Measurements from ENCODE around the gene SLC10A7. TPM values are rescaled to one million over a fixed set of nuclear protein-coding genes. Genes with fewer than 3 reads are reported as not detected.
A peak's percentile ranks its signal among the peaks of the same experiment; 100 is the strongest.

The SLC10A7 gene
- total and polyA plus RNA-seq, 2 donors (not counting 1 experiment from before 2014, with no cell fraction given) = 7.4 to 12.6 TPM

GRCh38 chr4:146282657-146283056, 239.1 kb downstream of the SLC10A7 start:
- Histone ChIP-seq H3K27me3 (ENCODE audit: control insufficient read depth, insufficient read depth, low read length) (no peaks in the 10 kb centered on the region), H3K9me3 (ENCODE audit: control insufficient read depth, insufficient read depth, low read depth, low read length) (no peaks in the 10 kb centered on the region), H2AFZ (ENCODE audit: low read length) (no peak overlapping the region), H3K79me2 (ENCODE audit: control insufficient read depth, insufficient read depth, low read length) (no peaks in the 10 kb centered on the region), H3K4me3 (replicated peaks in 1 of 4; ENCODE audit: control extremely low read depth in 1 of 4, insufficient read depth in 1 of 4, low read depth in 3 of 4, low read length in 4 of 4) (no peak overlapping the region), H3K36me3 (ENCODE audit: control insufficient read depth, insufficient read depth, low read length) (no peaks in the 10 kb centered on the region), H3K27ac (ENCODE audit: insufficient read depth, low read length) (no peak overlapping the region), H3K9ac (ENCODE audit: insufficient read depth, low read length) (no peak overlapping the region), H3K4me1 (ENCODE audit: control insufficient read depth, extremely low read depth, insufficient read depth, low read length) (no peaks in the 10 kb centered on the region), H3K4me2 (ENCODE audit: extremely low read depth, insufficient read depth, low read length) (no peak overlapping the region), H4K20me1 (ENCODE audit: control insufficient read depth, extremely low read depth, insufficient read depth, low read length) (no peaks in the 10 kb centered on the region)
- DNase-seq (ENCODE audit: low read depth in 2 of 2) = no peak
- TF ChIP-seq EZH2 (IDR thresholded peaks at IDR 0.05; ENCODE audit: low read length, missing control alignments) (no peak), CTCF (conservative IDR thresholded peaks at IDR 0.05 in 1 of 2, IDR thresholded peaks at IDR 0.05 in 1 of 2; ENCODE audit: low read depth in 1 of 2, low read length in 2 of 2) (no peak)

GRCh38 chr4:146278986-146279385, 242.8 kb downstream of the SLC10A7 start:
- H3K9ac ChIP-seq (ENCODE audit: insufficient read depth, low read length) = no peak overlapping the region
- H3K4me3 ChIP-seq (replicated peaks in 1 of 4; ENCODE audit: control extremely low read depth in 1 of 4, insufficient read depth in 1 of 4, low read depth in 3 of 4, low read length in 4 of 4) = no peak overlapping the region
- TF ChIP-seq EZH2 (IDR thresholded peaks at IDR 0.05; ENCODE audit: low read length, missing control alignments) (no peak), CTCF (conservative IDR thresholded peaks at IDR 0.05 in 1 of 2, IDR thresholded peaks at IDR 0.05 in 1 of 2; ENCODE audit: low read depth in 1 of 2, low read length in 2 of 2) (no peak)
- no peaks in the 10 kb centered on the region for H3K27me3 ChIP-seq (ENCODE audit: control insufficient read depth, insufficient read depth, low read length)
- H4K20me1 ChIP-seq (ENCODE audit: control insufficient read depth, extremely low read depth, insufficient read depth, low read length) = no peaks in the 10 kb centered on the region
- no peaks in the 10 kb centered on the region for H3K4me1 ChIP-seq (ENCODE audit: control insufficient read depth, extremely low read depth, insufficient read depth, low read length)
- H3K36me3 ChIP-seq (ENCODE audit: control insufficient read depth, insufficient read depth, low read length) = no peaks in the 10 kb centered on the region
- H2AFZ ChIP-seq (ENCODE audit: low read length) = no peak overlapping the region
- H3K79me2 ChIP-seq (ENCODE audit: control insufficient read depth, insufficient read depth, low read length) = no peaks in the 10 kb centered on the region
- no peaks in the 10 kb centered on the region for H3K9me3 ChIP-seq (ENCODE audit: control insufficient read depth, insufficient read depth, low read depth, low read length)
- no peak overlapping the region for H3K27ac ChIP-seq (ENCODE audit: insufficient read depth, low read length)
- H3K4me2 ChIP-seq (ENCODE audit: extremely low read depth, insufficient read depth, low read length) = no peak overlapping the region
- peak in 1 of 2 donors; percentile 28 for DNase-seq (ENCODE audit: low read depth in 2 of 2)

- TF ChIP-seq CTCF (conservative IDR thresholded peaks at IDR 0.05 in 1 of 2, IDR thresholded peaks at IDR 0.05 in 1 of 2; ENCODE audit: low read depth in 1 of 2, low read length in 2 of 2) (no peak), EZH2 (IDR thresholded peaks at IDR 0.05; ENCODE audit: low read length, missing control alignments) (no peak)
- Histone ChIP-seq H3K4me3 (replicated peaks in 1 of 4; ENCODE audit: control extremely low read depth in 1 of 4, insufficient read depth in 1 of 4, low read depth in 3 of 4, low read length in 4 of 4) (no peak overlapping the region), H3K4me2 (ENCODE audit: extremely low read depth, insufficient read depth, low read length) (no peak overlapping the region), H3K27me3 (ENCODE audit: control insufficient read depth, insufficient read depth, low read length) (no peaks in the 10 kb centered on the region), H3K9me3 (ENCODE audit: control insufficient read depth, insufficient read depth, low read depth, low read length) (no peaks in the 10 kb centered on the region), H3K79me2 (ENCODE audit: control insufficient read depth, insufficient read depth, low read length) (no peaks in the 10 kb centered on the region), H3K36me3 (ENCODE audit: control insufficient read depth, insufficient read depth, low read length) (no peaks in the 10 kb centered on the region), H3K27ac (ENCODE audit: insufficient read depth, low read length) (no peak overlapping the region), H3K4me1 (ENCODE audit: control insufficient read depth, extremely low read depth, insufficient read depth, low read length) (no peaks in the 10 kb centered on the region), H2AFZ (ENCODE audit: low read length) (no peak overlapping the region), H4K20me1 (ENCODE audit: control insufficient read depth, extremely low read depth, insufficient read depth, low read length) (no peaks in the 10 kb centered on the region), H3K9ac (ENCODE audit: insufficient read depth, low read length) (no peak overlapping the region)
- DNase-seq (ENCODE audit: low read depth in 2 of 2) = no peak
Measured at GRCh38 chr4:146275370-146275769, 246.4 kb downstream of the SLC10A7 start.
